ENCODE measurements around the gene DSG2. TPM values are rescaled to one million over a fixed set of nuclear protein-coding genes. Genes with fewer than 3 reads are reported as not detected.

The DSG2 gene
- total and polyA plus RNA-seq, 9 donors: 13.7 to 43.7 (median 21.9) TPM

- intact Hi-C loops (cut with DNase I): no loop called here
These were observed 13.5 kb upstream of the DSG2 start for GRCh38 chr18:31484461-31484860.

GRCh38 chr18:31486165-31486564 is 11.8 kb upstream of the DSG2 start:
- Histone ChIP-seq H3K4me1 (ENCODE audit: insufficient read depth) (peaks cover 10% of the 10 kb centered on the region), H3K36me3 (no peaks in the 10 kb centered on the region), H3K9me3 (no peaks in the 10 kb centered on the region), H3K27me3 (no peaks in the 10 kb centered on the region), H3K27ac (peak overlapping the region in 1 of 2 donors; percentile 72), H3K4me3 (no peak overlapping the region)
- TF ChIP-seq CTCF (IDR thresholded peaks at IDR 0.05) (no peak), EP300 (IDR thresholded peaks at IDR 0.05) (no peak), POLR2A (IDR thresholded peaks at IDR 0.05) (no peak)
- DNase-seq: peak in 4 of 5 donors; percentile 40 to 58 (median 48)
- intact Hi-C loops (cut with DNase I): no loop called here
- WGBS, 3 donors: 11 to 23% (median 17%) methylated on average over 2 of the region's 2 CpGs

More at GRCh38 chr18:31484461-31484860, 13.5 kb upstream of the DSG2 start:
- Histone ChIP-seq H3K36me3 (no peaks in the 10 kb centered on the region), H3K4me3 (no peak overlapping the region), H3K9me3 (no peaks in the 10 kb centered on the region), H3K27ac (no peak overlapping the region), H3K4me1 (ENCODE audit: insufficient read depth) (peaks cover 10% of the 10 kb centered on the region), H3K27me3 (no peaks in the 10 kb centered on the region)
- TF ChIP-seq CTCF (IDR thresholded peaks at IDR 0.05) (no peak), EP300 (IDR thresholded peaks at IDR 0.05) (no peak), POLR2A (IDR thresholded peaks at IDR 0.05) (no peak)
- 88 to 94% (median 92%) methylated on average over 1 of the region's 1 CpG for WGBS, 3 donors
- DNase-seq: no peak

DNA sequence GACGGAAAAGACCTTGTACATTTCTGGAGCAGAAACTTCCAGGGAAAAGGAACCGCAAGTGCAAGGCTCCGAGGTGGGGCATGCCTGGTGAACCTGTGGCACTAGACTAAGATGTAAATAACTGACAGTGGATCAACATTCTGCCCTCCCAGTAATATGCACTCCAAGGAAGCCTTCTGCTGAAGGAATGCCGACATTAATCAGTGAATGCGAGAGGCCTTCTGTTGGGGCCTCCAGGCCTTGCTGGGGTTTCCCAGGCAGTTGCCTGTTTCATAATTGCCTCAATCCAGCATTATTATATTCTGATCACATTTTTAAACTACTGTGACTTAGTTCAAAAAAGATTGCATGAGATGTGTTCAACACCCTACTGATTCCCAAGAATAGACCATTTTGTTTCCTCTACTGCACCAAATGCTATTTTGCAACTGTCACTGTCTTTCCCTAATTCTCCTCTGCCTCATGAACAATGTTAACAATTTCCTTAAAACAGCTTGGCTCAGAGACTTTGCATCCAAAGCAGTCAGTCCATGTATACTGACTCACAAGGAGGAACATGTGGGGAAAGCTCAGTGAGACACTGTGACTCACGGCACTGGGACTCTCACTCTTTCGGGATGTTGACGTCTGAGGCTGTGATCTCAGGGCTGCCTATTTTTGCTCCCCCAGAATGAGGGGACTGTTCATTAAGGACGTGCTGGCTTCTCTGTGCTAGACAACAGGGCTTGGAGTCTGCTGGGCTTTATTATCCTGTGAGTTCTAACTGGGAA is 10.5 kb upstream of the DSG2 start:
- no peak for TF ChIP-seq POLR2A (IDR thresholded peaks at IDR 0.05)
- no peak for TF ChIP-seq CTCF (IDR thresholded peaks at IDR 0.05)
- TF ChIP-seq EP300 (IDR thresholded peaks at IDR 0.05): no peak
- H3K27ac ChIP-seq: peak overlapping the region; percentile 44 to 72

DNA sequence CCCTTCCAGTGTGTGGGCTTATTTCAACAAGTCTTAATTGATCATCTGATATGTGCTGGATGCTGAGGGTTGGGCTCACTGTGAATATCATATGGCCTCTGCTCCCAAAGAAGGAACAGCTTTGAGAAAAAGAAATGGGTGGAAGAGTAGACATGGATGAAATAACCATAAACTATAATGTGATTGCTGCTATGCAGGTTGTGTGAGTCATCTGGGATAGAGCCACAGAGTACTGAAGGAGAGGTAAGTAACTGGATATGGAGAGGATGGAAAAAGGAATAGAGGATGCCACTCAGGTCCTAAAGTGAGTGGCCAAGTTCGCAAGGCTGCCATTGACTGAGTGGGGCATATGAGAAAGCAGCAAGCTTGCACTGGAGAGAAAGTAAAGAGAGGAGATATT is 8.7 kb upstream of the DSG2 start:
- Histone ChIP-seq H3K4me3 (no peak overlapping the region), H3K4me1 (ENCODE audit: insufficient read depth) (peaks cover 10% of the 10 kb centered on the region), H3K36me3 (no peaks in the 10 kb centered on the region), H3K9me3 (no peaks in the 10 kb centered on the region), H3K27me3 (no peaks in the 10 kb centered on the region), H3K27ac (no peak overlapping the region)
- DNase-seq: no peak
- 95 to 98% (median 97%) methylated on average over 1 of the region's 1 CpG for WGBS, 3 donors
- intact Hi-C loops (cut with DNase I): no loop called here
- TF ChIP-seq POLR2A (IDR thresholded peaks at IDR 0.05): no peak
- no peak for TF ChIP-seq EP300 (IDR thresholded peaks at IDR 0.05)
- no peak for TF ChIP-seq CTCF (IDR thresholded peaks at IDR 0.05)

More for the DNA sequence above, 10.5 kb upstream of the DSG2 start:
- Histone ChIP-seq H3K36me3 (no peaks in the 10 kb centered on the region), H3K9me3 (no peaks in the 10 kb centered on the region), H3K4me1 (ENCODE audit: insufficient read depth) (peaks cover 10% of the 10 kb centered on the region), H3K27me3 (no peaks in the 10 kb centered on the region), H3K4me3 (no peak overlapping the region)
- DNase-seq: peak in 2 of 5 donors; percentile 19 to 39
- intact Hi-C loops (cut with DNase I): no loop called here
- 34 to 60% (median 39%) methylated on average over 9 of the region's 9 CpGs for WGBS, 3 donors

Data from ovary (tissue), 9 donors.